ENCODE measurements around the gene HLF.

DNA sequence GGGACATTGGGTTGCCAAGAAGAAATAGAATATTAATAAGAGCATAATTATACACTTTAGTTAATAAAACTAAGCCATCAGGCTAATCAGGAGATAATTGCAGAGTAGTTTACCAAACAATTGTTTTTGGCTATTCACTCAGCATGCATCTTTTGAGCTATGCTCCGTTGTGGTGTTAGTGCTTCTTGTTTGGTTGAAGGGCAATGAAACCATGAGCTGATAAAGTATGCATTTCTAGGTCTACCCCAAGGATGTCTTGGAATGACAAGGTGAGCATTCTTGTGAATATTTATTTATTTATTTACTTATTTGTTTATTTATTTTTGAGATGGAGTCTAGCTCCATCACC is 6.4 kb downstream of the HLF start:
- TF ChIP-seq, protein P1, sequence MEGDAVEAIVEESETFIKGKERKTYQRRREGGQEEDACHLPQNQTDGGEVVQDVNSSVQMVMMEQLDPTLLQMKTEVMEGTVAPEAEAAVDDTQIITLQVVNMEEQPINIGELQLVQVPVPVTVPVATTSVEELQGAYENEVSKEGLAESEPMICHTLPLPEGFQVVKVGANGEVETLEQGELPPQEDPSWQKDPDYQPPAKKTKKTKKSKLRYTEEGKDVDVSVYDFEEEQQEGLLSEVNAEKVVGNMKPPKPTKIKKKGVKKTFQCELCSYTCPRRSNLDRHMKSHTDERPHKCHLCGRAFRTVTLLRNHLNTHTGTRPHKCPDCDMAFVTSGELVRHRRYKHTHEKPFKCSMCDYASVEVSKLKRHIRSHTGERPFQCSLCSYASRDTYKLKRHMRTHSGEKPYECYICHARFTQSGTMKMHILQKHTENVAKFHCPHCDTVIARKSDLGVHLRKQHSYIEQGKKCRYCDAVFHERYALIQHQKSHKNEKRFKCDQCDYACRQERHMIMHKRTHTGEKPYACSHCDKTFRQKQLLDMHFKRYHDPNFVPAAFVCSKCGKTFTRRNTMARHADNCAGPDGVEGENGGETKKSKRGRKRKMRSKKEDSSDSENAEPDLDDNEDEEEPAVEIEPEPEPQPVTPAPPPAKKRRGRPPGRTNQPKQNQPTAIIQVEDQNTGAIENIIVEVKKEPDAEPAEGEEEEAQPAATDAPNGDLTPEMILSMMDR (IDR thresholded peaks at IDR 0.05; ENCODE audit: low read depth, low read length, missing input control), result no peak
- TF ChIP-seq, protein P2, sequence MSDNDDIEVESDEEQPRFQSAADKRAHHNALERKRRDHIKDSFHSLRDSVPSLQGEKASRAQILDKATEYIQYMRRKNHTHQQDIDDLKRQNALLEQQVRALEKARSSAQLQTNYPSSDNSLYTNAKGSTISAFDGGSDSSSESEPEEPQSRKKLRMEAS (IDR thresholded peaks at IDR 0.05), result no peak
- TF ChIP-seq RAD21 (IDR thresholded peaks at IDR 0.05), result no peak
- TF ChIP-seq EGR1 (IDR thresholded peaks at IDR 0.05; ENCODE audit: low read depth in 2 of 2), result no peak
- TF ChIP-seq, protein P3, sequence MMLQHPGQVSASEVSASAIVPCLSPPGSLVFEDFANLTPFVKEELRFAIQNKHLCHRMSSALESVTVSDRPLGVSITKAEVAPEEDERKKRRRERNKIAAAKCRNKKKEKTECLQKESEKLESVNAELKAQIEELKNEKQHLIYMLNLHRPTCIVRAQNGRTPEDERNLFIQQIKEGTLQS (IDR thresholded peaks at IDR 0.05), result no peak
- TF ChIP-seq HNF4A (conservative IDR thresholded peaks at IDR 0.05), result no peak
- TF ChIP-seq TAF1 (conservative IDR thresholded peaks at IDR 0.05), result no peak
- TF ChIP-seq SP1 (IDR thresholded peaks at IDR 0.05), result no peak
- TF ChIP-seq JUND (IDR thresholded peaks at IDR 0.05), result no peak
- no peak for TF ChIP-seq YY1 (IDR thresholded peaks at IDR 0.05)
- no peak for TF ChIP-seq GABPA (IDR thresholded peaks at IDR 0.05 in 1 of 2, conservative IDR thresholded peaks at IDR 0.05 in 1 of 2)
- TF ChIP-seq, protein P4, sequence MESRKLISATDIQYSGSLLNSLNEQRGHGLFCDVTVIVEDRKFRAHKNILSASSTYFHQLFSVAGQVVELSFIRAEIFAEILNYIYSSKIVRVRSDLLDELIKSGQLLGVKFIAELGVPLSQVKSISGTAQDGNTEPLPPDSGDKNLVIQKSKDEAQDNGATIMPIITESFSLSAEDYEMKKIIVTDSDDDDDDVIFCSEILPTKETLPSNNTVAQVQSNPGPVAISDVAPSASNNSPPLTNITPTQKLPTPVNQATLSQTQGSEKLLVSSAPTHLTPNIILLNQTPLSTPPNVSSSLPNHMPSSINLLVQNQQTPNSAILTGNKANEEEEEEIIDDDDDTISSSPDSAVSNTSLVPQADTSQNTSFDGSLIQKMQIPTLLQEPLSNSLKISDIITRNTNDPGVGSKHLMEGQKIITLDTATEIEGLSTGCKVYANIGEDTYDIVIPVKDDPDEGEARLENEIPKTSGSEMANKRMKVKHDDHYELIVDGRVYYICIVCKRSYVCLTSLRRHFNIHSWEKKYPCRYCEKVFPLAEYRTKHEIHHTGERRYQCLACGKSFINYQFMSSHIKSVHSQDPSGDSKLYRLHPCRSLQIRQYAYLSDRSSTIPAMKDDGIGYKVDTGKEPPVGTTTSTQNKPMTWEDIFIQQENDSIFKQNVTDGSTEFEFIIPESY (IDR thresholded peaks at IDR 0.05), result no peak
- TF ChIP-seq HNF4G (IDR thresholded peaks at IDR 0.05), result no peak

Measured in liver (tissue), 3 donors.